ENCODE data around the gene NARF. TPM values are rescaled to one million over a fixed set of nuclear protein-coding genes. Genes with fewer than 3 reads are reported as not detected.
"Not testable (repeated sequence)": the region's sequence is repeated elsewhere in the genome, so short reads cannot be mapped to it uniquely, and the experiment has no call there.

The NARF gene
- polyA plus RNA-seq, 2 of the 4 experiments (the other 2 are of a cell fraction), result 51.2 to 89.6 TPM

GRCh38 chr17:82536512-82537201 lies 78.1 kb downstream of the NARF start:
- ChIA-PET CTCF (interaction anchor here (0.5 to 5.3 kb wide), 19 partner anchors 8 to 422 kb away, joined by 3 to 33 read pairs (median 3); no protein-coding TSS in a partner anchor), POLR2A (interaction anchor here (1.3 kb wide), 1 partner anchor 17 kb away, joined by 7 read pairs; the partner anchor contains the start of gene FOXK2)
- Histone ChIP-seq H3K4me3 (no peak overlapping the region), H3K4me1 (peaks cover 41% of the 10 kb centered on the region), H3K9me3 (no peaks in the 10 kb centered on the region), H3K4me2 (peak overlapping the region; percentile 43), H3K27ac (peak overlapping the region; percentile 0 to 61; a peak in 4 of 6 replicates)
- FAIRE-seq, result no peak
- TF ChIP-seq RNF2 (IDR thresholded peaks at IDR 0.05; ENCODE audit: borderline replicate concordance, low read depth), result no peak
- TF ChIP-seq E2F6 (IDR thresholded peaks at IDR 0.05; ENCODE audit: borderline replicate concordance, low read depth), result no peak
- TF ChIP-seq GATA3 (IDR thresholded peaks at IDR 0.05; ENCODE audit: borderline replicate concordance), result no peak
- TF ChIP-seq CBX8 (IDR thresholded peaks at IDR 0.05), result no peak
- TF ChIP-seq ESRRA (IDR thresholded peaks at IDR 0.05; ENCODE audit: borderline replicate concordance, low read length), result no peak
- TF ChIP-seq ZFP36 (IDR thresholded peaks at IDR 0.05; ENCODE audit: borderline replicate concordance, partially characterized antibody), result no peak
- no peak for TF ChIP-seq CHD2 (IDR thresholded peaks at IDR 0.05; ENCODE audit: low read length, partially characterized antibody)
- no peak for TF ChIP-seq FOSL2 (IDR thresholded peaks at IDR 0.05)
- TF ChIP-seq FOSL2 (CRISPR knock-in tag; IDR thresholded peaks at IDR 0.05), result no peak
- no peak for TF ChIP-seq JUNB (IDR thresholded peaks at IDR 0.05)
- TF ChIP-seq, protein P1, sequence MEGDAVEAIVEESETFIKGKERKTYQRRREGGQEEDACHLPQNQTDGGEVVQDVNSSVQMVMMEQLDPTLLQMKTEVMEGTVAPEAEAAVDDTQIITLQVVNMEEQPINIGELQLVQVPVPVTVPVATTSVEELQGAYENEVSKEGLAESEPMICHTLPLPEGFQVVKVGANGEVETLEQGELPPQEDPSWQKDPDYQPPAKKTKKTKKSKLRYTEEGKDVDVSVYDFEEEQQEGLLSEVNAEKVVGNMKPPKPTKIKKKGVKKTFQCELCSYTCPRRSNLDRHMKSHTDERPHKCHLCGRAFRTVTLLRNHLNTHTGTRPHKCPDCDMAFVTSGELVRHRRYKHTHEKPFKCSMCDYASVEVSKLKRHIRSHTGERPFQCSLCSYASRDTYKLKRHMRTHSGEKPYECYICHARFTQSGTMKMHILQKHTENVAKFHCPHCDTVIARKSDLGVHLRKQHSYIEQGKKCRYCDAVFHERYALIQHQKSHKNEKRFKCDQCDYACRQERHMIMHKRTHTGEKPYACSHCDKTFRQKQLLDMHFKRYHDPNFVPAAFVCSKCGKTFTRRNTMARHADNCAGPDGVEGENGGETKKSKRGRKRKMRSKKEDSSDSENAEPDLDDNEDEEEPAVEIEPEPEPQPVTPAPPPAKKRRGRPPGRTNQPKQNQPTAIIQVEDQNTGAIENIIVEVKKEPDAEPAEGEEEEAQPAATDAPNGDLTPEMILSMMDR (IDR thresholded peaks at IDR 0.05), result no peak
- TF ChIP-seq FOXS1 (CRISPR knock-in tag; IDR thresholded peaks at IDR 0.05), result no peak
- no peak for TF ChIP-seq USF2 (IDR thresholded peaks at IDR 0.05)
- no peak for TF ChIP-seq HOXA7 (CRISPR knock-in tag; IDR thresholded peaks at IDR 0.05)
- no peak for TF ChIP-seq NFE2L2 (conservative IDR thresholded peaks at IDR 0.05; ENCODE audit: low read length)
- no peak for TF ChIP-seq KDM1A (IDR thresholded peaks at IDR 0.05; ENCODE audit: low read depth)
- no peak for TF ChIP-seq SREBF2 (IDR thresholded peaks at IDR 0.05)
- TF ChIP-seq EHF (CRISPR knock-in tag; IDR thresholded peaks at IDR 0.05), result no peak
- TF ChIP-seq HDAC2 (IDR thresholded peaks at IDR 0.05), result no peak
- WGBS (ENCODE audit: missing lambda C conversion rate), result 41% methylated on average over 6 of the region's 6 CpGs
- ATAC-seq, result peak; percentile 21 to 48; a peak in 3 of 6 replicates
- no peak for DNase-seq (ENCODE audit: low read depth in 1 of 2, low spot score in 1 of 2)

DNA sequence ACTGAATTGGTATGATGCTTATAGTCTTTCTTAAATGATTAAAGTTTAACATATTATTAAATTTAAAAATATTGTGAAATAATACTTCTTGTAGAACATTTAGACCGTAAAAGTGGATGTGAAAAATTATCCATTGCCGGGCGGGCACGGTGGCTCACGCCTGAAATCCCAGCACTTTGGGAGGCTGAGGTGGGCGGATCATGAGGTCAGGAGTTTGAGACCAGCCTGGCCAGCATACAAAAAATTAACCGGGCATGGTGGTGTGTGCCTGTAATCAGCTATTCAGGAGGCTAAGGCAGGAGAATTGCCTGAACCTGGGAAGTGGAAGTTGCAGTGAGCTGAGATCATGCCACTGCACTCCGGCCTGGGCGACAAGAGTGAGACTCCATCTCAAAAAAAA lies 78.7 kb downstream of the NARF start:
- not testable (repeated sequence) for DNase-seq (ENCODE audit: low read depth in 1 of 2, low spot score in 1 of 2); H3K4me3 ChIP-seq; H3K9me3 ChIP-seq; ATAC-seq; FAIRE-seq
- Histone ChIP-seq H3K4me1 (peaks cover 38% of the 10 kb centered on the region), H3K4me2 (peak overlapping the region; percentile 43), H3K27ac (peak overlapping the region in 1 of 2 experiments; percentile 61; a peak in 3 of 6 replicates)
- ChIA-PET POLR2A (interaction anchor here (0.6 to 1.3 kb wide), 2 partner anchors 12 to 18 kb away, joined by 3 to 7 read pairs; partner anchors contain the start of gene FOXK2), CTCF (interaction anchor here (0.6 to 5.3 kb wide), 14 partner anchors 8 to 186 kb away, joined by 3 to 33 read pairs (median 4); no protein-coding TSS in a partner anchor)
- WGBS (ENCODE audit: missing lambda C conversion rate), result 77% methylated on average over 9 of the region's 9 CpGs

DNA sequence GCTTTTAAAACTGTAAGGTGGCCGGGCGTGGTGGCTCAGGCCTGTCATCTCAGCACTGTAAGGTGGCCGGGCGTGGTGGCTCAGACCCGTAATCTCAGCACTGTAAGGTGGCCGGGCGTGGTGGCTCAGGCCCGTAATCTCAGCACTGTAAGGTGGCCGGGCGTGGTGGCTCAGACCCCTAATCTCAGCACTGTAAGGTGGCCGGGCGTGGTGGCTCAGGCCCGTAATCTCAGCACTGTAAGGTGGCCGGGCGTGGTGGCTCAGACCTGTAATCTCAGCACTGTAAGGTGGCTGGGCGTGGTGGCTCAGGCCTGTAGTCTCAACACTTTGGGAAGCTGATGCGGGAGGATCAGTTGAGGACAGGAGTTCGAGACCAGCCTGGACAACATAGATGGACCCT lies 80.5 kb downstream of the NARF start:
- H3K4me3 ChIP-seq; H3K9me3 ChIP-seq; H3K4me2 ChIP-seq; POLR2A ChIA-PET; H3K27ac ChIP-seq; ATAC-seq; DNase-seq (ENCODE audit: low read depth in 1 of 2, low spot score in 1 of 2); FAIRE-seq: not testable (repeated sequence)
- peaks cover 38% of the 10 kb centered on the region for H3K4me1 ChIP-seq
- WGBS (ENCODE audit: missing lambda C conversion rate), result 88% methylated on average over 17 of the region's 18 CpGs
- CTCF ChIA-PET, result interaction anchor here (0.6 to 5.3 kb wide), 8 partner anchors 10 to 303 kb away, joined by 3 to 33 read pairs (median 3); no protein-coding TSS in a partner anchor

Small RNA genes lying within 50 kb of the gene (small RNA-seq; reads per million reads assigned to genes)
- 0 reads per million in 6 experiments for gene RF00019

Other genes with a start within 250 kb of the NARF start
- gene CCDC57, start 245.9 kb upstream of the NARF start, polyA plus RNA-seq (2011; rRNA removed), result 16.6 and 18.5 TPM in 2 replicates
- gene CCDC57, start 245.9 kb upstream of the NARF start, polyA plus RNA-seq (2017; fragmentation: RNase III; extraction: RNeasy Plus Mini Kit Qiagen cat#74134 plus additional on column Dnase treatment), result 18.2 to 22.1 TPM (median 18.9 TPM) in 3 replicates
- 28.6 and 40.0 TPM in 2 replicates for gene SLC16A3, start 229.7 kb upstream of the NARF start, polyA plus RNA-seq (2011; rRNA removed)
- gene SLC16A3, start 229.7 kb upstream of the NARF start, polyA plus RNA-seq (2017; fragmentation: RNase III; extraction: RNeasy Plus Mini Kit Qiagen cat#74134 plus additional on column Dnase treatment), result 77.9 to 97.7 TPM (median 90.9 TPM) in 3 replicates
- 130 and 139 TPM in 2 replicates for gene CSNK1D, start 185.0 kb upstream of the NARF start, polyA plus RNA-seq (2011; rRNA removed)
- 151 to 173 TPM (median 163 TPM) in 3 replicates for gene CSNK1D, start 185.0 kb upstream of the NARF start, polyA plus RNA-seq (2017; fragmentation: RNase III; extraction: RNeasy Plus Mini Kit Qiagen cat#74134 plus additional on column Dnase treatment)
- not detected in 2 replicates for gene CD7, start 141.1 kb upstream of the NARF start, polyA plus RNA-seq (2011; rRNA removed)
- gene CD7, start 141.1 kb upstream of the NARF start, polyA plus RNA-seq (2017; fragmentation: RNase III; extraction: RNeasy Plus Mini Kit Qiagen cat#74134 plus additional on column Dnase treatment), result not detected in 3 replicates
- 0.22 and 0.58 TPM in 2 replicates for gene SECTM1, start 125.0 kb upstream of the NARF start, polyA plus RNA-seq (2011; rRNA removed)
- 1.5 to 2.5 TPM (median 2.0 TPM) in 3 replicates for gene SECTM1, start 125.0 kb upstream of the NARF start, polyA plus RNA-seq (2017; fragmentation: RNase III; extraction: RNeasy Plus Mini Kit Qiagen cat#74134 plus additional on column Dnase treatment)
- 0.32 and 0.43 TPM in 2 replicates for gene TEX19, start 99.5 kb upstream of the NARF start, polyA plus RNA-seq (2011; rRNA removed)
- gene TEX19, start 99.5 kb upstream of the NARF start, polyA plus RNA-seq (2017; fragmentation: RNase III; extraction: RNeasy Plus Mini Kit Qiagen cat#74134 plus additional on column Dnase treatment), result 0.50 to 0.66 TPM (median 0.55 TPM) in 3 replicates
- gene UTS2R, start 87.0 kb upstream of the NARF start, polyA plus RNA-seq (2011; rRNA removed), result not detected in 2 replicates
- not detected in 3 replicates for gene UTS2R, start 87.0 kb upstream of the NARF start, polyA plus RNA-seq (2017; fragmentation: RNase III; extraction: RNeasy Plus Mini Kit Qiagen cat#74134 plus additional on column Dnase treatment)
- gene HEXD, start 40.4 kb upstream of the NARF start, polyA plus RNA-seq (2011; rRNA removed), result 18.0 and 18.4 TPM in 2 replicates
- 15.9 to 21.4 TPM (median 19.5 TPM) in 3 replicates for gene HEXD, start 40.4 kb upstream of the NARF start, polyA plus RNA-seq (2017; fragmentation: RNase III; extraction: RNeasy Plus Mini Kit Qiagen cat#74134 plus additional on column Dnase treatment)
- 14.9 and 15.2 TPM in 2 replicates for gene OGFOD3, start 40.2 kb upstream of the NARF start, polyA plus RNA-seq (2011; rRNA removed)
- 19.8 to 21.9 TPM (median 20.8 TPM) in 3 replicates for gene OGFOD3, start 40.2 kb upstream of the NARF start, polyA plus RNA-seq (2017; fragmentation: RNase III; extraction: RNeasy Plus Mini Kit Qiagen cat#74134 plus additional on column Dnase treatment)
- gene CYBC1, start 8.0 kb upstream of the NARF start, polyA plus RNA-seq (2011; rRNA removed), result 68.6 and 81.8 TPM in 2 replicates
- 74.3 to 89.8 TPM (median 86.5 TPM) in 3 replicates for gene CYBC1, start 8.0 kb upstream of the NARF start, polyA plus RNA-seq (2017; fragmentation: RNase III; extraction: RNeasy Plus Mini Kit Qiagen cat#74134 plus additional on column Dnase treatment)
- gene FOXK2, start 61.0 kb downstream of the NARF start, polyA plus RNA-seq (2011; rRNA removed), result 34.8 and 35.9 TPM in 2 replicates
- gene FOXK2, start 61.0 kb downstream of the NARF start, polyA plus RNA-seq (2017; fragmentation: RNase III; extraction: RNeasy Plus Mini Kit Qiagen cat#74134 plus additional on column Dnase treatment), result 37.5 to 39.2 TPM (median 38.2 TPM) in 3 replicates
- gene WDR45B, start 189.7 kb downstream of the NARF start, polyA plus RNA-seq (2011; rRNA removed), result 124 and 138 TPM in 2 replicates
- 88.2 to 94.0 TPM (median 89.6 TPM) in 3 replicates for gene WDR45B, start 189.7 kb downstream of the NARF start, polyA plus RNA-seq (2017; fragmentation: RNase III; extraction: RNeasy Plus Mini Kit Qiagen cat#74134 plus additional on column Dnase treatment)
- gene RAB40B, start 240.0 kb downstream of the NARF start, polyA plus RNA-seq (2011; rRNA removed), result 5.6 and 5.8 TPM in 2 replicates
- 6.1 to 9.9 TPM (median 9.4 TPM) in 3 replicates for gene RAB40B, start 240.0 kb downstream of the NARF start, polyA plus RNA-seq (2017; fragmentation: RNase III; extraction: RNeasy Plus Mini Kit Qiagen cat#74134 plus additional on column Dnase treatment)